HEK293 (cell line): ENCODE data around the gene PRKCE.
A peak's percentile ranks its signal among the peaks of the same experiment; 100 is the strongest.

ENCODE experiments used
- CTCF ChIA-PET: fragments of 350-600 bp; formaldehyde crosslinking; extraction: SDS; loops from one replicate; lab custom pipeline; 2021; ENCODE audit warnings: antibody characterized with exemption; lab: Yijun Ruan, JAX
- POLR2A ChIA-PET: fragments of 300-600 bp; formaldehyde crosslinking; extraction: SDS; loops from one replicate; lab custom pipeline; 2020; ENCODE audit warnings: antibody characterized with exemption, inconsistent platforms; lab: Yijun Ruan, JAX
- H3K27ac ChIP-seq: fragments of 200-500 bp; sonication (Bioruptor generic); 2 replicates; pipeline ENCODE4 v1.5.1; 2014; ENCODE audit warnings: low read depth, low read length, control low read depth, inconsistent platforms; ENCODE audit errors: extremely low read depth
- H3K36me3 ChIP-seq, 2 experiments: fragments of 200-500 bp in 1 of 2; sonication (Bioruptor generic) in 1 of 2; 1 replicate in 1 of 2; 2 replicates in 1 of 2; pipeline ENCODE4 v1.5.1; 2014 to 2017; ENCODE audit warnings: inconsistent platforms in 2 of 2, low read length in 2 of 2; ENCODE audit not compliant: control insufficient read depth in 2 of 2, insufficient read depth in 1 of 2
- H3K4me1 ChIP-seq: fragments of 200-500 bp; sonication (Bioruptor generic); 2 replicates; pipeline ENCODE4 v1.5.1; 2014; ENCODE audit warnings: mild to moderate bottlenecking, low read length, inconsistent platforms; ENCODE audit not compliant: control insufficient read depth, insufficient read depth
- H3K4me3 ChIP-seq: 2 replicates; pipeline ENCODE4 v1.5.1; 2011; ENCODE audit warnings: low read depth, mild to moderate bottlenecking, control low read depth, low read length, moderate library complexity
- H3K9me3 ChIP-seq: fragments of 200-500 bp; sonication (Bioruptor generic); 2 replicates; pipeline ENCODE4 v1.5.1; 2014; ENCODE audit warnings: low read depth, low read length, inconsistent platforms; ENCODE audit not compliant: control insufficient read depth, insufficient read depth
- GFI1B ChIP-seq: fragments of 450-650 bp; formaldehyde crosslinking; IDR thresholded peaks from 2 replicates; pipeline ENCODE4 v1.5.1; 2016; ENCODE audit warnings: missing biosample characterization, missing genetic modification characterization
- GLIS2 ChIP-seq: fragments of 450-650 bp; formaldehyde crosslinking; IDR thresholded peaks from 2 replicates; pipeline ENCODE4 v1.5.1; 2016; ENCODE audit warnings: missing biosample characterization, missing genetic modification characterization
- KLF17 ChIP-seq: fragments of 450-650 bp; formaldehyde crosslinking; IDR thresholded peaks from 2 replicates; pipeline ENCODE4 v1.5.1; 2016; ENCODE audit warnings: missing biosample characterization, missing genetic modification characterization
- OSR2 ChIP-seq: fragments of 450-650 bp; formaldehyde crosslinking; IDR thresholded peaks from 2 replicates; pipeline ENCODE4 v1.5.1; 2016; ENCODE audit warnings: missing biosample characterization, missing genetic modification characterization
- PBX3 ChIP-seq: sonication (generic); formaldehyde crosslinking; IDR thresholded peaks from 2 replicates; pipeline ENCODE4 v1.8.1; 2022; ENCODE audit warnings: mild to moderate bottlenecking, moderate library complexity, missing genetic modification reagents
- PRDM6 ChIP-seq: fragments of 450-650 bp; formaldehyde crosslinking; IDR thresholded peaks from 2 replicates; pipeline ENCODE4 v1.5.1; 2017; ENCODE audit warnings: missing biosample characterization, missing genetic modification characterization
- SP2 ChIP-seq: fragments of 450-650 bp; formaldehyde crosslinking; IDR thresholded peaks from 2 replicates; pipeline ENCODE4 v1.5.1; 2016; ENCODE audit warnings: missing biosample characterization, missing genetic modification characterization
- SP7 ChIP-seq: fragments of 450-650 bp; formaldehyde crosslinking; IDR thresholded peaks from 2 replicates; pipeline ENCODE4 v1.5.1; 2016; ENCODE audit warnings: missing biosample characterization, missing genetic modification characterization
- TCF7L2 ChIP-seq: IDR thresholded peaks from 2 replicates; pipeline ENCODE4 v1.6.1; 2011; ENCODE audit warnings: low read depth, mild to moderate bottlenecking, inconsistent platforms, low read length, moderate library complexity, borderline replicate concordance
- ZNF239 ChIP-seq: fragments of 450-650 bp; formaldehyde crosslinking; IDR thresholded peaks from 2 replicates; pipeline ENCODE4 v1.5.1; 2016; ENCODE audit warnings: missing biosample characterization, missing genetic modification characterization
- ZNF335 ChIP-seq: fragments of 450-650 bp; formaldehyde crosslinking; conservative IDR thresholded peaks from 2 replicates; pipeline ENCODE4 v1.5.1; 2016; ENCODE audit warnings: missing biosample characterization, missing genetic modification characterization
- ZNF404 ChIP-seq: fragments of 450-650 bp; formaldehyde crosslinking; IDR thresholded peaks from 2 replicates; pipeline ENCODE4 v1.5.1; 2017; ENCODE audit warnings: missing biosample characterization, missing genetic modification characterization
- ZNF449 ChIP-seq: fragments of 450-650 bp; formaldehyde crosslinking; IDR thresholded peaks from 2 replicates; pipeline ENCODE4 v1.5.1; 2017; ENCODE audit warnings: missing biosample characterization, mild to moderate bottlenecking, missing genetic modification characterization, moderate library complexity
- ZNF488 ChIP-seq: fragments of 450-650 bp; formaldehyde crosslinking; IDR thresholded peaks from 2 replicates; pipeline ENCODE4 v1.5.1; 2016; ENCODE audit warnings: missing biosample characterization, missing genetic modification characterization
- ZNF530 ChIP-seq: fragments of 450-650 bp; formaldehyde crosslinking; IDR thresholded peaks from 2 replicates; pipeline ENCODE4 v1.5.1; 2016; ENCODE audit warnings: low read depth, missing biosample characterization, missing genetic modification characterization
- ZNF558 ChIP-seq: fragments of 450-650 bp; formaldehyde crosslinking; IDR thresholded peaks from 2 replicates; pipeline ENCODE4 v1.5.1; 2016; ENCODE audit warnings: missing biosample characterization, missing genetic modification characterization
- ZNF596 ChIP-seq: fragments of 450-650 bp; IDR thresholded peaks from 2 replicates; pipeline ENCODE4 v1.5.0; 2018; ENCODE audit warnings: missing biosample characterization, mild to moderate bottlenecking, missing genetic modification characterization, moderate library complexity
- ZNF629 ChIP-seq: fragments of 450-650 bp; formaldehyde crosslinking; IDR thresholded peaks from 2 replicates; pipeline ENCODE4 v1.5.1; 2017; ENCODE audit warnings: missing biosample characterization, missing genetic modification characterization
- ZNF654 ChIP-seq: fragments of 450-650 bp; formaldehyde crosslinking; IDR thresholded peaks from 2 replicates; pipeline ENCODE4 v1.5.1; 2016; ENCODE audit warnings: low read depth, missing biosample characterization, missing genetic modification characterization
- ZNF658 ChIP-seq: fragments of 450-650 bp; formaldehyde crosslinking; IDR thresholded peaks from 2 replicates; pipeline ENCODE4; 2016; ENCODE audit warnings: missing biosample characterization, missing genetic modification characterization
- ZNF707 ChIP-seq: fragments of 450-650 bp; formaldehyde crosslinking; IDR thresholded peaks from 2 replicates; pipeline ENCODE4 v1.5.1; 2016; ENCODE audit warnings: missing biosample characterization, missing genetic modification characterization
- ZSCAN4 ChIP-seq: fragments of 450-650 bp; formaldehyde crosslinking; IDR thresholded peaks from 2 replicates; pipeline ENCODE4 v1.5.1; 2017; ENCODE audit warnings: missing biosample characterization, missing genetic modification characterization

Gene PRKCE

GRCh38 chr2:45611020-45611859 is 40.2 kb upstream of the PRKCE start, which contains the start of gene SRBD1 (continued):
- TF ChIP-seq ZNF558 (tag by site-specific recombination) (no peak), PBX3 (no peak), ZNF629 (tag by site-specific recombination) (peak; percentile 73), SP7 (tag by site-specific recombination) (no peak), GFI1B (tag by site-specific recombination) (no peak), ZNF530 (tag by site-specific recombination) (no peak), ZNF404 (no peak), ZNF596 (tag by site-specific recombination) (no peak)

GRCh38 chr2:45612285-45612684 is 39.2 kb upstream of the PRKCE start:
- CTCF ChIA-PET, result no interaction called here
- Histone ChIP-seq H3K27ac (no peak overlapping the region), H3K4me1 (peaks cover 21% of the 10 kb centered on the region), H3K9me3 (no peaks in the 10 kb centered on the region), H3K36me3 (no peaks in the 10 kb centered on the region), H3K4me3 (no peak overlapping the region)
- POLR2A ChIA-PET, result no interaction called here
- TF ChIP-seq SP2 (tag by site-specific recombination) (no peak), GLIS2 (tag by site-specific recombination) (no peak), ZNF404 (no peak)

- Histone ChIP-seq H3K4me1 (peaks cover 25% of the 10 kb centered on the region), H3K36me3 (no peaks in the 10 kb centered on the region), H3K27ac (no peak overlapping the region), H3K4me3 (no peak overlapping the region), H3K9me3 (no peaks in the 10 kb centered on the region)
- TF ChIP-seq TCF7L2 (no peak), PRDM6 (tag by site-specific recombination) (peak; percentile 52; the same call in 1 of the 2 replicates), ZNF335 (tag by site-specific recombination) (0 out of 2 replicates have a peak, but pooled peaks have one; percentile 29), ZNF404 (no peak)
- ChIA-PET POLR2A (no interaction called here), CTCF (interaction anchor here (0.7 kb wide), 1 partner anchor 12 kb away, joined by 3 read pairs; no protein-coding TSS in a partner anchor)
Observed at GRCh38 chr2:45612731-45613130, 38.7 kb upstream of the PRKCE start.

GRCh38 chr2:45614330-45614729 is 37.1 kb upstream of the PRKCE start:
- Histone ChIP-seq H3K4me3 (no peak overlapping the region), H3K9me3 (no peaks in the 10 kb centered on the region), H3K4me1 (peaks cover 25% of the 10 kb centered on the region), H3K27ac (no peak overlapping the region), H3K36me3 (no peaks in the 10 kb centered on the region)
- ChIA-PET POLR2A (no interaction called here), CTCF (no interaction called here)
- TF ChIP-seq KLF17 (tag by site-specific recombination) (no peak), OSR2 (no peak), ZNF658 (tag by site-specific recombination) (no peak), ZNF654 (tag by site-specific recombination) (no peak), ZNF707 (no peak), ZNF239 (tag by site-specific recombination) (no peak), ZNF488 (no peak), ZNF530 (tag by site-specific recombination) (no peak), ZNF449 (tag by site-specific recombination) (no peak), ZSCAN4 (no peak)
